ENCODE data around the gene LRFN2. TPM values are rescaled to one million over a fixed set of nuclear protein-coding genes. Genes with fewer than 3 reads are reported as not detected.

The LRFN2 gene
- total and polyA plus RNA-seq, 2 of the 8 experiments (the other 6 are each of a cell fraction or from before 2014, with no cell fraction given): 2.3 TPM

DNA sequence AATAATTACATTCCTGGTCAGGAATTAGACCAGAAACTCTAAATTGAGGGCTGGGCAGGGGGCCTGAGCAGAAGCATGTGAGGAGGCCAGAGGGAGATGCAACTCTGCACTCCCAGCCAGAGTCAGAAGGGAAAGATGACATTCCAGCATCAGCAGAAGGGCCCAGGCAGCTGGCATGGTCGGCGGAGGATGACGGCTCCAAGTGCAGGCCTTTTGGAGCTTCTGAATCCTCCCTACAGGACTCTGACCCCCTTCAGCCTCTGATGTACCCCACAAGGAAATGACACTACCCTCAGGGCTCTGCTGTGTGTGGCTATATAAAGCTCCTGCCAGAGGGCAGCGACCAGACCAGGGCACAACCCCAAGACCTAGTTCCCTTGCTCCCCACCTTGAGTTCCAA lies 1.9 kb downstream of the LRFN2 start:
- peak overlapping the region; percentile 81 for H3K18ac ChIP-seq (ENCODE audit: extremely low read depth, low read length)
- no peak overlapping the region for H3K23ac ChIP-seq (ENCODE audit: insufficient read length)
- no peak overlapping the region for H3K56ac ChIP-seq (replicated peaks; ENCODE audit: insufficient read length, low read depth, low read length)
- H4K20me1 ChIP-seq (replicated peaks in 1 of 2; ENCODE audit: control insufficient read depth in 1 of 2, insufficient read depth in 2 of 2, low read length in 2 of 2): no peaks in the 10 kb centered on the region
- no peak overlapping the region for H3K27ac ChIP-seq (ENCODE audit: low read depth, low read length)
- H2BK5ac ChIP-seq (ENCODE audit: low read depth, low read length): 0 out of 2 replicates have a peak overlapping the region, but pooled peaks have one; percentile 56
- H3K79me2 ChIP-seq (ENCODE audit: control insufficient read depth in 1 of 2, insufficient read depth in 2 of 2, low read length in 2 of 2): no peaks in the 10 kb centered on the region
- H2BK20ac ChIP-seq (ENCODE audit: low read length): peak overlapping the region; percentile 61; the same call in 1 of the 2 replicates
- H3K14ac ChIP-seq (ENCODE audit: insufficient read length): no peak overlapping the region
- no peak overlapping the region for H2AFZ ChIP-seq (ENCODE audit: low read length)
- peak overlapping the region; percentile 76 for H4K91ac ChIP-seq (replicated peaks; ENCODE audit: insufficient read length, low read length)
- peak overlapping the region in 3 of 4 experiments; percentile 8 to 76 (median 76); a peak in 3 of 8 replicates for H3K4me3 ChIP-seq (ENCODE audit: extremely low read depth in 1 of 4, insufficient read depth in 2 of 4, low read depth in 3 of 4, low read length in 4 of 4)
- peaks cover 13% of the 10 kb centered on the region for H3K23me2 ChIP-seq (ENCODE audit: low read depth, low read length)
- peaks cover 3 to 23% (median 19%) of the 10 kb centered on the region in 4 experiments; a peak in 6 of 7 replicates for H3K27me3 ChIP-seq (replicated peaks in 1 of 4; ENCODE audit: control insufficient read depth in 3 of 4, extremely low read depth in 1 of 4, insufficient read depth in 3 of 4, low read length in 3 of 4)
- H4K8ac ChIP-seq (ENCODE audit: extremely low read depth, insufficient read depth, low read length): no peak overlapping the region
- H3K36me3 ChIP-seq (ENCODE audit: control insufficient read depth in 2 of 4, insufficient read depth in 4 of 4, low read length in 3 of 4): no peaks in the 10 kb centered on the region
- CTCF ChIA-PET (ENCODE audit: partially characterized antibody): interaction anchor here (0.6 to 11.1 kb wide), 18 partner anchors 10 to 262 kb away, joined by 3 to 136 read pairs (median 4); no protein-coding TSS in a partner anchor
- FAIRE-seq (no peak), DNase-seq (ENCODE audit: low read depth in 1 of 2, low spot score in 2 of 2) (no peak)
- peak overlapping the region; percentile 85; the same call in 1 of the 2 replicates for H2BK12ac ChIP-seq (ENCODE audit: low read depth, low read length)
- peak overlapping the region; percentile 88 to 94 for H3K4me2 ChIP-seq (ENCODE audit: insufficient read depth in 1 of 2, low read depth in 2 of 2, low read length in 2 of 2)
- no peaks in the 10 kb centered on the region for H3K79me1 ChIP-seq (ENCODE audit: low read depth, low read length)
- peaks cover 13 to 24% (median 19%) of the 10 kb centered on the region in 4 experiments for H3K4me1 ChIP-seq (replicated peaks in 1 of 4; ENCODE audit: control insufficient read depth in 3 of 4, insufficient read depth in 4 of 4, low read length in 3 of 4)
- POLR2A ChIA-PET (ENCODE audit: partially characterized antibody): interaction anchor here (0.7 to 1.3 kb wide), 4 partner anchors 9 to 63 kb away, joined by 3 to 5 read pairs (median 4); no protein-coding TSS in a partner anchor
- no peak overlapping the region for H4K5ac ChIP-seq (ENCODE audit: insufficient read length, low read depth, low read length)
- 0 out of 2 replicates have a peak overlapping the region, but pooled peaks have one; percentile 43 for H2AK5ac ChIP-seq (ENCODE audit: low read depth, low read length)
- H3K9ac ChIP-seq (replicated peaks in 1 of 4; ENCODE audit: extremely low read depth in 1 of 4, low read depth in 3 of 4, low read length in 3 of 4): no peak overlapping the region
- no peaks in the 10 kb centered on the region for H3K9me3 ChIP-seq (ENCODE audit: insufficient read depth in 2 of 2, low read depth in 1 of 2, low read length in 1 of 2)
- peak overlapping the region; percentile 96; the same call in 1 of the 2 replicates for H2BK15ac ChIP-seq (ENCODE audit: low read length)
- H2BK120ac ChIP-seq (replicated peaks; ENCODE audit: low read depth, low read length): peak overlapping the region; percentile 15
- 47% methylated on average over 4 of the region's 4 CpGs; no CpG with 5 or more reads in 1 of the 2 experiments for WGBS, 2 experiments (ENCODE audit: extremely low coverage in 1 of 2, insufficient coverage in 1 of 2, insufficient read length in 1 of 2, insufficient replicate concordance in 2 of 2, low coverage in 1 of 2, low lambda C conversion rate in 2 of 2, missing lambda C conversion rate in 1 of 2)
- H3K4ac ChIP-seq (replicated peaks; ENCODE audit: insufficient read length, low read depth, low read length): peak overlapping the region; percentile 3
- TF ChIP-seq HDAC6 (IDR thresholded peaks at IDR 0.05; ENCODE audit: low read depth, low read length): no peak
- TF ChIP-seq ASH2L (IDR thresholded peaks at IDR 0.05; ENCODE audit: low read length): no peak
- TF ChIP-seq EGR1 (IDR thresholded peaks at IDR 0.05; ENCODE audit: borderline replicate concordance, low read depth, low read length): no peak
- TF ChIP-seq POLR2AphosphoS5 (IDR thresholded peaks at IDR 0.05; ENCODE audit: low read depth, low read length): no peak
- no peak for TF ChIP-seq GTF2F1 (IDR thresholded peaks at IDR 0.05; ENCODE audit: borderline replicate concordance, low read depth, low read length)
- TF ChIP-seq JUND (IDR thresholded peaks at IDR 0.05; ENCODE audit: low read length): no peak
- TF ChIP-seq CHD1 (IDR thresholded peaks at IDR 0.05; ENCODE audit: low read depth, low read length): no peak
- no peak for TF ChIP-seq KDM4A (IDR thresholded peaks at IDR 0.05; ENCODE audit: low read depth, low read length, severe bottlenecking)
- no peak for TF ChIP-seq SP4 (IDR thresholded peaks at IDR 0.05; ENCODE audit: low read length)
- TF ChIP-seq, protein P1, sequence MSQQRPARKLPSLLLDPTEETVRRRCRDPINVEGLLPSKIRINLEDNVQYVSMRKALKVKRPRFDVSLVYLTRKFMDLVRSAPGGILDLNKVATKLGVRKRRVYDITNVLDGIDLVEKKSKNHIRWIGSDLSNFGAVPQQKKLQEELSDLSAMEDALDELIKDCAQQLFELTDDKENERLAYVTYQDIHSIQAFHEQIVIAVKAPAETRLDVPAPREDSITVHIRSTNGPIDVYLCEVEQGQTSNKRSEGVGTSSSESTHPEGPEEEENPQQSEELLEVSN (IDR thresholded peaks at IDR 0.05): no peak
- no peak for TF ChIP-seq TAF7 (optimal IDR thresholded peaks at IDR 0.05; ENCODE audit: borderline replicate concordance, low read depth, low read length)
- no peak for TF ChIP-seq BACH1 (IDR thresholded peaks at IDR 0.05; ENCODE audit: low read length)
- no peak for TF ChIP-seq TCF12 (IDR thresholded peaks at IDR 0.05; ENCODE audit: low read depth, low read length)
- TF ChIP-seq SIX5 (IDR thresholded peaks at IDR 0.05; ENCODE audit: low read depth, low read length): no peak

All from H1 (cell line).